A549 (cell line): ENCODE results near the gene CKAP2L. TPM values are rescaled to one million over a fixed set of nuclear protein-coding genes. Genes with fewer than 3 reads are reported as not detected.

Experiments
- ATAC-seq, 2 experiments: fragments of 200-7000 bp in 1 of 2; fragments of >200 bp in 1 of 2; cut with Nextera tagmentation in 1 of 2; cut with Tn5 transposase in 1 of 2; 3 replicates each; pipeline versions ENCODE4 v1.8.0 to v1.9.1; 2018 to 2020; ENCODE audit warnings: mild to moderate bottlenecking in 1 of 2, moderate library complexity in 1 of 2
- CTCF ChIA-PET: fragments of 300-600 bp; sonication (Branson Sonifier 250); formaldehyde crosslinking; extraction: SDS; loops from one replicate; lab custom pipeline; 2021; ENCODE audit warnings: antibody characterized with exemption, inconsistent platforms; lab: Yijun Ruan, JAX
- POLR2A ChIA-PET: fragments of 350-600 bp; formaldehyde crosslinking; extraction: SDS; loops from one replicate; lab custom pipeline; 2021; ENCODE audit warnings: antibody characterized with exemption, inconsistent platforms; lab: Yijun Ruan, JAX
- DNase-seq, 2 experiments: peaks; one replicate each; pipeline versions ENCODE4 v3.0.0 to v3.0.0-alpha.2; 2011 to 2016; ENCODE audit warnings: low read depth in 1 of 2, low spot score in 1 of 2
- FAIRE-seq: peaks from 2 replicates; lab custom pipeline; 2011; peaks lifted over from hg19 to GRCh38; lab: Jason Lieb, UNC
- H3K27ac ChIP-seq, 2 experiments: fragments of >200 bp; sonication (Bioruptor Twin); formaldehyde crosslinking; 3 replicates each; pipeline ENCODE4 v1.5.1; 2016 to 2017
- H3K4me1 ChIP-seq: fragments of >200 bp; sonication (Bioruptor Twin); formaldehyde crosslinking; 3 replicates; pipeline ENCODE4 v1.6.1; 2016
- H3K4me2 ChIP-seq: fragments of >200 bp; sonication (Bioruptor Twin); formaldehyde crosslinking; 3 replicates; pipeline ENCODE4 v1.6.1; 2016
- H3K4me3 ChIP-seq: fragments of >200 bp; sonication (Bioruptor Twin); formaldehyde crosslinking; 3 replicates; pipeline ENCODE4 v1.5.1; 2016
- H3K9me3 ChIP-seq: fragments of >200 bp; sonication (Bioruptor Twin); formaldehyde crosslinking; 3 replicates; pipeline ENCODE4 v1.6.1; 2016
- EHF ChIP-seq: fragments of 250-450 bp; sonication (Bioruptor Pico); IDR thresholded peaks from 2 replicates; pipeline ENCODE4 v1.5.0; 2020; ENCODE audit warnings: mild to moderate bottlenecking
- EP300 ChIP-seq, 2 experiments: fragments of >200 bp; sonication (Bioruptor Twin); formaldehyde crosslinking; IDR thresholded peaks; 2 replicates in 1 of 2; 3 replicates in 1 of 2; pipeline ENCODE4 v1.6.1; 2016 to 2017
- FOSL2 ChIP-seq, 2 experiments: fragments of 450-650 bp in 1 of 2; fragments of >200 bp in 1 of 2; sonication (Bioruptor Twin) in 1 of 2; formaldehyde crosslinking; IDR thresholded peaks; 2 replicates each; pipeline versions ENCODE4 v1.5.0 to v1.6.1; 2016 to 2020; ENCODE audit warnings: mild to moderate bottlenecking in 1 of 2, moderate library complexity in 1 of 2
- HOXA7 ChIP-seq: fragments of 250-450 bp; sonication (Bioruptor Pico); IDR thresholded peaks from 2 replicates; pipeline ENCODE4 v1.5.0; 2020; ENCODE audit warnings: mild to moderate bottlenecking, moderate library complexity
- KDM5A ChIP-seq: fragments of 200-600 bp; sonication (generic); IDR thresholded peaks from 2 replicates; pipeline ENCODE4 v1.6.1; 2016; ENCODE audit warnings: antibody characterized with exemption, mild to moderate bottlenecking
- MAFK ChIP-seq: fragments of 450-650 bp; IDR thresholded peaks from 2 replicates; pipeline ENCODE4 v1.6.1; 2014; ENCODE audit not compliant: partially characterized antibody
- PHF8 ChIP-seq: fragments of 200-600 bp; sonication (generic); IDR thresholded peaks from 2 replicates; pipeline ENCODE4 v1.6.1; 2016; ENCODE audit warnings: low read depth, mild to moderate bottlenecking, antibody characterized with exemption, moderate library complexity, borderline replicate concordance
- RNF2 ChIP-seq: fragments of 200-600 bp; sonication (generic); IDR thresholded peaks from 2 replicates; pipeline ENCODE4 v1.6.1; 2016; ENCODE audit warnings: low read depth, mild to moderate bottlenecking, antibody characterized with exemption, moderate library complexity, borderline replicate concordance
- SREBF2 ChIP-seq: fragments of 450-650 bp; IDR thresholded peaks from 2 replicates; pipeline ENCODE4 v1.6.1; 2014; ENCODE audit warnings: mild to moderate bottlenecking, moderate library complexity
- ZNF302 ChIP-seq: fragments of 250-450 bp; sonication (Bioruptor Pico); IDR thresholded peaks from 2 replicates; pipeline ENCODE4 v1.9.0; 2021; ENCODE audit warnings: inconsistent platforms, mild to moderate bottlenecking, moderate library complexity
- ZSCAN20 ChIP-seq: fragments of 250-450 bp; sonication (Bioruptor Pico); IDR thresholded peaks from 2 replicates; pipeline ENCODE4 v1.8.0; 2022; ENCODE audit warnings: mild to moderate bottlenecking, moderate library complexity
- WGBS: methylation state at CpG from one replicate; pipeline ENCODE4 v1.1.6; 2017; ENCODE audit errors: missing lambda C conversion rate; 5-methylcytosine and 5-hydroxymethylcytosine counted together
- polyA plus RNA-seq, 4 experiments: library from polyadenylated mRNA; depleted of rRNA in 3 of 4; stranded (reverse); fragments of >200 nt; fragmentation: RNase III in 1 of 4; extraction: RNeasy Plus Mini Kit Qiagen cat#74134 plus additional on column Dnase treatment in 1 of 4; gene quantifications; 2 replicates in 3 of 4; 3 replicates in 1 of 4; pipeline ENCODE4 v1.2.3, GENCODE V29; 2011 to 2017
- TF ChIP-seq, protein P1 (sequence below): fragments of 150-350 bp; IDR thresholded peaks from 2 replicates; pipeline ENCODE4 v1.6.1; 2014; ENCODE audit warnings: low read depth, mild to moderate bottlenecking, low read length
- TF ChIP-seq, protein P2 (sequence below): fragments of 200-600 bp; sonication (generic); IDR thresholded peaks from 2 replicates; pipeline ENCODE4 v1.6.1; 2016; ENCODE audit warnings: antibody characterized with exemption, mild to moderate bottlenecking, moderate library complexity
- TF ChIP-seq, protein P3 (sequence below): fragments of 250-450 bp; sonication (Bioruptor Pico); IDR thresholded peaks from 2 replicates; pipeline ENCODE4 v1.5.0; 2021; ENCODE audit warnings: mild to moderate bottlenecking, moderate library complexity, borderline replicate concordance
- TF ChIP-seq, protein P4 (sequence below): IDR thresholded peaks from 2 replicates; pipeline ENCODE4 v1.6.1; 2012; ENCODE audit warnings: low read depth, borderline replicate concordance

Gene CKAP2L
- polyA plus RNA-seq, 2 of the 4 experiments (the other 2 are of a cell fraction), result 14.0 to 15.9 TPM

DNA sequence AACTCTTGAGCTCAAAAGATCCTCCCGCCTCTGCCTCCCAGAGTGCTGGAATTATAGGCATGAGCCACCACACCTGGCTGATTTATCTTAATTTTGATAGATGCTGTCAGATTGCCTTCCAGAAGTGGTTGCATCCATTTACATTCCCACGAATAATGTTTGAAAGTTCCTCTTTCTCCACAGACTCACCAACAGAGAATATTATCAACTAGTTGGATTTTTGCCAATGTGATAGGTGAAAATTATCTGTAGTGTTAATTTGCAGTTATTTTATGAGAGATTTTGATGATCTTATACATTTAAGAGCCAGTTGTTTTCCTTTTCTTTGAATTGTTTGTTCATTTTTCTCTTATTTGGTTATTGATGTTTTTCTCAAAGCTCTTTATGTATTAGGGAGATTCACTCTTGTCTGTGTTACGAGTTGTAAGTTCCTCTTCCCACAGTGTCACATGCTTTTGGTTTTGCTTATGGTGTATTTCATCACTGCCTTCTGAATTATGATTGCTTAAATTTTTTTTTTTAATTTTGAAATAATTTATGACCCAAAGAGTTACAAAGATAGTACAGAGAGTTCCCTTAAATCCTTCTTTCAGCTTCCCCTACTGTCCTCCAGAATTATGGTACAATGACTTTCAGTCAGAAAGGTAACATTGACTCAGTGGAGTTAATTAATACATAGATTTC, 64.3 kb downstream of the CKAP2L start:
- DNase-seq, result no peak
- H3K4me1 ChIP-seq, result no peaks in the 10 kb centered on the region
- H3K27ac ChIP-seq, result no peak overlapping the region
- ChIA-PET POLR2A (no interaction called here), CTCF (interaction anchor here (1.0 to 3.7 kb wide), 5 partner anchors 10 to 100 kb away, joined by 3 to 23 read pairs (median 4); no protein-coding TSS in a partner anchor)
- no peaks in the 10 kb centered on the region for H3K9me3 ChIP-seq
- WGBS, result 68% methylated on average over 3 of the region's 3 CpGs
- TF ChIP-seq ZSCAN20 (no peak), ZNF302 (CRISPR knock-in tag) (no peak), FOSL2 (IDR thresholded peaks at IDR 0.05) (no peak), FOSL2 (CRISPR knock-in tag; IDR thresholded peaks at IDR 0.05) (no peak), MAFK (no peak), PHF8 (no peak), RNF2 (no peak), EP300 (IDR thresholded peaks at IDR 0.05) (no peak), EHF (CRISPR knock-in tag) (no peak), SREBF2 (no peak)
- TF ChIP-seq, protein P1, sequence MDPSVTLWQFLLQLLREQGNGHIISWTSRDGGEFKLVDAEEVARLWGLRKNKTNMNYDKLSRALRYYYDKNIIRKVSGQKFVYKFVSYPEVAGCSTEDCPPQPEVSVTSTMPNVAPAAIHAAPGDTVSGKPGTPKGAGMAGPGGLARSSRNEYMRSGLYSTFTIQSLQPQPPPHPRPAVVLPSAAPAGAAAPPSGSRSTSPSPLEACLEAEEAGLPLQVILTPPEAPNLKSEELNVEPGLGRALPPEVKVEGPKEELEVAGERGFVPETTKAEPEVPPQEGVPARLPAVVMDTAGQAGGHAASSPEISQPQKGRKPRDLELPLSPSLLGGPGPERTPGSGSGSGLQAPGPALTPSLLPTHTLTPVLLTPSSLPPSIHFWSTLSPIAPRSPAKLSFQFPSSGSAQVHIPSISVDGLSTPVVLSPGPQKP, result no peak
- TF ChIP-seq, protein P2, sequence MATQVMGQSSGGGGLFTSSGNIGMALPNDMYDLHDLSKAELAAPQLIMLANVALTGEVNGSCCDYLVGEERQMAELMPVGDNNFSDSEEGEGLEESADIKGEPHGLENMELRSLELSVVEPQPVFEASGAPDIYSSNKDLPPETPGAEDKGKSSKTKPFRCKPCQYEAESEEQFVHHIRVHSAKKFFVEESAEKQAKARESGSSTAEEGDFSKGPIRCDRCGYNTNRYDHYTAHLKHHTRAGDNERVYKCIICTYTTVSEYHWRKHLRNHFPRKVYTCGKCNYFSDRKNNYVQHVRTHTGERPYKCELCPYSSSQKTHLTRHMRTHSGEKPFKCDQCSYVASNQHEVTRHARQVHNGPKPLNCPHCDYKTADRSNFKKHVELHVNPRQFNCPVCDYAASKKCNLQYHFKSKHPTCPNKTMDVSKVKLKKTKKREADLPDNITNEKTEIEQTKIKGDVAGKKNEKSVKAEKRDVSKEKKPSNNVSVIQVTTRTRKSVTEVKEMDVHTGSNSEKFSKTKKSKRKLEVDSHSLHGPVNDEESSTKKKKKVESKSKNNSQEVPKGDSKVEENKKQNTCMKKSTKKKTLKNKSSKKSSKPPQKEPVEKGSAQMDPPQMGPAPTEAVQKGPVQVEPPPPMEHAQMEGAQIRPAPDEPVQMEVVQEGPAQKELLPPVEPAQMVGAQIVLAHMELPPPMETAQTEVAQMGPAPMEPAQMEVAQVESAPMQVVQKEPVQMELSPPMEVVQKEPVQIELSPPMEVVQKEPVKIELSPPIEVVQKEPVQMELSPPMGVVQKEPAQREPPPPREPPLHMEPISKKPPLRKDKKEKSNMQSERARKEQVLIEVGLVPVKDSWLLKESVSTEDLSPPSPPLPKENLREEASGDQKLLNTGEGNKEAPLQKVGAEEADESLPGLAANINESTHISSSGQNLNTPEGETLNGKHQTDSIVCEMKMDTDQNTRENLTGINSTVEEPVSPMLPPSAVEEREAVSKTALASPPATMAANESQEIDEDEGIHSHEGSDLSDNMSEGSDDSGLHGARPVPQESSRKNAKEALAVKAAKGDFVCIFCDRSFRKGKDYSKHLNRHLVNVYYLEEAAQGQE, result no peak
- TF ChIP-seq, protein P3, sequence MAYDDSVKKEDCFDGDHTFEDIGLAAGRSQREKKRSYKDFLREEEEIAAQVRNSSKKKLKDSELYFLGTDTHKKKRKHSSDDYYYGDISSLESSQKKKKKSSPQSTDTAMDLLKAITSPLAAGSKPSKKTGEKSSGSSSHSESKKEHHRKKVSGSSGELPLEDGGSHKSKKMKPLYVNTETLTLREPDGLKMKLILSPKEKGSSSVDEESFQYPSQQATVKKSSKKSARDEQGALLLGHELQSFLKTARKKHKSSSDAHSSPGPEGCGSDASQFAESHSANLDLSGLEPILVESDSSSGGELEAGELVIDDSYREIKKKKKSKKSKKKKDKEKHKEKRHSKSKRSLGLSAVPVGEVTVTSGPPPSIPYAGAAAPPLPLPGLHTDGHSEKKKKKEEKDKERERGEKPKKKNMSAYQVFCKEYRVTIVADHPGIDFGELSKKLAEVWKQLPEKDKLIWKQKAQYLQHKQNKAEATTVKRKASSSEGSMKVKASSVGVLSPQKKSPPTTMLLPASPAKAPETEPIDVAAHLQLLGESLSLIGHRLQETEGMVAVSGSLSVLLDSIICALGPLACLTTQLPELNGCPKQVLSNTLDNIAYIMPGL (CRISPR knock-in tag), result no peak
- TF ChIP-seq, all 56 proteins: peak for 0
- no peak overlapping the region for H3K4me3 ChIP-seq
- ATAC-seq (no peak), FAIRE-seq (no peak)
- H3K4me2 ChIP-seq, result no peak overlapping the region

DNA sequence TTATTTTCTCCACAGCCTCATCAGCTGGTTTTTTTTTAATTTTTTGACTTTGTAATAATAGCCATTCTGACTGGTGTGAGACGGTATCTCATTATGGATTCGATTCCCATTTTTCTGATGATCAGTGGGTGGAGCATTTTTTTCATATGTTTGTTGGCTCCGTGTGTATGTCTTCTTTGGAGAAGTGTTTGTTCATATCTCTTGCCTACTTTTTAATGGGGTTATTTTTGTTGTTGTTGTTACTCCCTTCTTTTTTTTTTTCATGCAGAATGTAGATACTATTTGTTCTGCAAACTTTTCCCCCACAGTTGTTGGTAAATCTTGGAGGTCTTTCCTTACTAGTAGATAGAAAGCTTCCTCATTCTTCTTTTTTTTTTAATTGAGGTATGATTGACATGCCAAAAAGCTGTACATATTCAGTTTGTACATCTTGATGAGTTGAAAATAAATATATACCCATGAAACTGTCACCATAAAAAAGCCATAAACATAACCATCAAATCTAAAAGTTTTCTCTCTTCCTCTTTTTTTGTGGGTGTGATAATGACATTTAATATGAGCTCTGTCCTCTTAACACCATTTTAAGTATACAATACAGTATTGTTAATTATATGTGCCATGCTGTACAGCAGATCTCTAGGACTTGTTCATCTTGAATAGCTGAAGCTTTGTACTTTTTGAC, 65.4 kb downstream of the CKAP2L start:
- Histone ChIP-seq H3K4me1 (no peaks in the 10 kb centered on the region), H3K9me3 (no peaks in the 10 kb centered on the region), H3K4me2 (no peak overlapping the region), H3K27ac (no peak overlapping the region), H3K4me3 (no peak overlapping the region)
- POLR2A ChIA-PET, result interaction anchor here (0.7 kb wide), 1 partner anchor 23 kb away, joined by 3 read pairs; no protein-coding TSS in a partner anchor
- FAIRE-seq (no peak), ATAC-seq (no peak), DNase-seq (no peak)
- CTCF ChIA-PET, result interaction anchor here (1.4 to 3.7 kb wide), 2 partner anchors 27 to 99 kb away, joined by 4 to 23 read pairs; no protein-coding TSS in a partner anchor
- TF ChIP-seq HOXA7 (CRISPR knock-in tag) (no peak), KDM5A (no peak), FOSL2 (IDR thresholded peaks at IDR 0.05) (no peak), FOSL2 (CRISPR knock-in tag; IDR thresholded peaks at IDR 0.05) (no peak)
- TF ChIP-seq, protein P4, sequence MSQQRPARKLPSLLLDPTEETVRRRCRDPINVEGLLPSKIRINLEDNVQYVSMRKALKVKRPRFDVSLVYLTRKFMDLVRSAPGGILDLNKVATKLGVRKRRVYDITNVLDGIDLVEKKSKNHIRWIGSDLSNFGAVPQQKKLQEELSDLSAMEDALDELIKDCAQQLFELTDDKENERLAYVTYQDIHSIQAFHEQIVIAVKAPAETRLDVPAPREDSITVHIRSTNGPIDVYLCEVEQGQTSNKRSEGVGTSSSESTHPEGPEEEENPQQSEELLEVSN, result no peak
- 79% methylated on average over 3 of the region's 3 CpGs for WGBS
